Measurements from ENCODE around the gene CD46. TPM values are rescaled to one million over a fixed set of nuclear protein-coding genes. Genes with fewer than 3 reads are reported as not detected.
A peak's percentile ranks its signal among the peaks of the same experiment; 100 is the strongest.

Gene CD46
- total and polyA plus RNA-seq, 3 experiments from 2014 or later = 86.1 to 165 (median 102) TPM

DNA sequence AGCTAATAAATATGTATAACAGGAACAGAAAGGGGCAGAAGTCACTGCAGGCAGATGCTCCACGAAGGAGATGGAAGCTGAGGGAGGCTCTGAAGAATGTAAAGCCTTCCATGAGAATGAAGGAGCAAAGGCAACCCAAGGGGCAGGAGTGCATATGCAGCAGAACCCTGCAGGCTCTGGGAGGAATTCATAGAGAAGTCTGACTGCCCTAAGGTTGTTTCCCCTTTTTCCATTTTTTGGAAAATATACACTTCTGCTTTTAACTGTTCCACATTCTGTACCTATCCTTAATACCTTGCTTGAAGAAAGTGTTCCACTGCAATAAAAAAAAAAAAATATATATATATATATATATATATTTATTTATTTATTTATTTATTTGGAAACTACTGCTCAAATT, 89.4 kb downstream of the CD46 start:
- DNase-seq = no peak
- H3K4me1 Mint-ChIP-seq = peaks cover 80 to 99% (median 93%) of the 10 kb centered on the region in 3 donors
- H3K4me1 ChIP-seq (ENCODE audit: insufficient read depth, low read length) = peaks cover 67% of the 10 kb centered on the region

DNA sequence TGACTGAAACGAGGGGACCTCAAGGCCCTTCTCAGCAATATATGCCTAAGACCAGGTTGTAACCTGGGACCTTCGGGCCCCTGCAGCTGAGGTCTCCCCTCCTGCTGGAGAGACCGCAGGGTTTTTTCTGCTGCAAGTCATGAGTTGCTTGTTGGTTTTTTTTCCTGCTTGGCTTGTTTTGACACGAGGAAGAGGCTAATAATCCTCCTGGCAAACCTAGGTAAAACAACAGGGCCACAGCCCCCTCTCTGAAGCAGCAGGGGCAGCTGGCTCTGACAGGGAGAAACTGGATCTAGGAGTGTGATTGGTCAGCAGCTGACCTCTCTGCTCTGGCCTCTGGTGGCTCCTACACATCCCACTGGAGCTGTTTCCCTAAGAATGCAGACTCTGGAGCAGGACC, 90.0 kb downstream of the CD46 start:
- no peak overlapping the region for H3K4me3 ChIP-seq (ENCODE audit: low read length)
- H3K9me3 ChIP-seq (ENCODE audit: low read length) = no peaks in the 10 kb centered on the region
- no peak overlapping the region for H3K27ac ChIP-seq (ENCODE audit: low read depth, low read length)
- peak overlapping the region in 4 of 8 donors; percentile 13 to 65 (median 50) for H3K27ac Mint-ChIP-seq
- H3K27me3 ChIP-seq (ENCODE audit: insufficient read depth, low read length, poor library complexity, severe bottlenecking) = no peaks in the 10 kb centered on the region
- H3K27me3 Mint-ChIP-seq = peaks cover 0 to 2% of the 10 kb centered on the region in 2 donors
- H3K36me3 Mint-ChIP-seq = peaks cover 0 to 66% (median 17%) of the 10 kb centered on the region in 3 donors
- CTCF ChIA-PET = interaction anchor here (1.3 to 28.2 kb wide), 3 partner anchors 12 to 27 kb away, joined by 5 to 435 read pairs (median 18); no protein-coding TSS in a partner anchor
- peaks cover 17% of the 10 kb centered on the region for H3K36me3 ChIP-seq (ENCODE audit: insufficient read depth, low read length)
- H3K4me3 Mint-ChIP-seq = no peak overlapping the region
- H3K4me1 ChIP-seq (ENCODE audit: insufficient read depth, low read length) = peaks cover 61% of the 10 kb centered on the region
- DNase-seq = no peak
- H3K4me1 Mint-ChIP-seq = peaks cover 78 to 99% (median 93%) of the 10 kb centered on the region in 3 donors
- POLR2A ChIA-PET = no interaction called here
- no peaks in the 10 kb centered on the region for H3K9me3 Mint-ChIP-seq

More for the DNA sequence above, 89.4 kb downstream of the CD46 start:
- H3K4me3 Mint-ChIP-seq = no peak overlapping the region
- no peak overlapping the region for H3K4me3 ChIP-seq (ENCODE audit: low read length)
- ChIA-PET POLR2A (no interaction called here), CTCF (interaction anchor here (1.3 to 28.2 kb wide), 4 partner anchors 12 to 28 kb away, joined by 3 to 435 read pairs (median 12); no protein-coding TSS in a partner anchor)
- no peak overlapping the region for H3K27ac ChIP-seq (ENCODE audit: low read depth, low read length)
- H3K36me3 Mint-ChIP-seq = peaks cover 0 to 67% (median 18%) of the 10 kb centered on the region in 3 donors
- H3K9me3 Mint-ChIP-seq = no peaks in the 10 kb centered on the region
- peak overlapping the region in 2 of 8 donors; percentile 60 to 82 for H3K27ac Mint-ChIP-seq
- H3K36me3 ChIP-seq (ENCODE audit: insufficient read depth, low read length) = peaks cover 17% of the 10 kb centered on the region
- H3K9me3 ChIP-seq (ENCODE audit: low read length) = no peaks in the 10 kb centered on the region
- peaks cover 0 to 3% of the 10 kb centered on the region in 2 donors for H3K27me3 Mint-ChIP-seq
- H3K27me3 ChIP-seq (ENCODE audit: insufficient read depth, low read length, poor library complexity, severe bottlenecking) = no peaks in the 10 kb centered on the region

DNA sequence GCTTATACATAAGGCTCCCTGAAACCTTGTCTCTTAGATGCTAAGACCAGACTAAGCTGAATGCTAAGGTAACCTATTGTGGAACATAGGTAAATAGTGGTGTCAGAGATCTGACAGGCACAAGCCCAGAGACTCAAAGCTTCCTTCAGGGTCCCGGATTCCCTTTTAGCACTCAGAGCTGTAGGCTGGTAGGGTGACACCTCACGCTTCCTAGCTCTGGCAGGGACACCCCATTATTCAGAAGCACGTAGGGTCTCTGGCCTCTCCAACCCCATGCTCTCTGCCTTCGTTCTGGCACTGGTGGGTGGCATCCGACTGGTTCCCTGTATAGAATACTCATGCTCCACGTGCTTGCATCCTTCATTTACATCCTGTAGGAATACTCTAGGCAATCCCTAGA, 90.7 kb downstream of the CD46 start:
- CTCF ChIA-PET = interaction anchor here (1.0 to 28.2 kb wide), 3 partner anchors 13 to 121 kb away, joined by 3 to 435 read pairs (median 18); no protein-coding TSS in a partner anchor
- no peak for DNase-seq
- H3K9me3 ChIP-seq (ENCODE audit: low read length) = no peaks in the 10 kb centered on the region
- Mint-ChIP-seq H3K9me3 (no peaks in the 10 kb centered on the region), H3K36me3 (peaks cover 0 to 64% (median 15%) of the 10 kb centered on the region in 3 donors), H3K27ac (peak overlapping the region in 5 of 8 donors; percentile 13 to 78 (median 32)), H3K4me1 (peaks cover 76 to 97% (median 91%) of the 10 kb centered on the region in 3 donors), H3K27me3 (no peaks in the 10 kb centered on the region), H3K4me3 (no peak overlapping the region)
- POLR2A ChIA-PET = no interaction called here
- no peaks in the 10 kb centered on the region for H3K27me3 ChIP-seq (ENCODE audit: insufficient read depth, low read length, poor library complexity, severe bottlenecking)
- no peak overlapping the region for H3K27ac ChIP-seq (ENCODE audit: low read depth, low read length)
- H3K36me3 ChIP-seq (ENCODE audit: insufficient read depth, low read length) = peaks cover 17% of the 10 kb centered on the region
- H3K4me3 ChIP-seq (ENCODE audit: low read length) = no peak overlapping the region
- peaks cover 61% of the 10 kb centered on the region for H3K4me1 ChIP-seq (ENCODE audit: insufficient read depth, low read length)

DNA sequence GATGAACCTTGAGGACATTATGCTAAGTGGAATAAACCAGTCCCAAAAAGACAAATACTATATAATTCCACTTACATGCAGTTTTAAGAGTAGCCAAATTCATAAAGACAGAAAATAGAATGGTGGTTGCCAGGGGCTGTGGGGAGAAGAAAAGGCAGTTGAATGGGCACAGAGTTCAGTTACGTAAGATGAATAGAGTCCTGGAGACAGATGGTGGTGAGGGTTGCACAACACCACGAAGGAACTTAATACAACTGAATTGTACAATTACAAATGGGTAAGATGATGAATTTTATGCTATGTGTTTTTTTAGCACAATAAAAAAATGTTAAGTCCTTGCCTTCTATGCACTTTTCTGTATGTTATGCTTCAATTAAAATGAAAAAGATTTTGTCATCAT, 92.5 kb downstream of the CD46 start:
- H3K36me3 Mint-ChIP-seq = peaks cover 0 to 61% (median 10%) of the 10 kb centered on the region in 3 donors
- peaks cover 60% of the 10 kb centered on the region for H3K4me1 ChIP-seq (ENCODE audit: insufficient read depth, low read length)
- H3K36me3 ChIP-seq (ENCODE audit: insufficient read depth, low read length) = peaks cover 13% of the 10 kb centered on the region
- H3K27ac Mint-ChIP-seq = peak overlapping the region in 5 of 8 donors; percentile 13 to 81 (median 38)
- no peak for DNase-seq
- H3K4me3 ChIP-seq (ENCODE audit: low read length) = no peak overlapping the region
- no peaks in the 10 kb centered on the region for H3K27me3 ChIP-seq (ENCODE audit: insufficient read depth, low read length, poor library complexity, severe bottlenecking)
- H3K9me3 Mint-ChIP-seq = no peaks in the 10 kb centered on the region
- POLR2A ChIA-PET = no interaction called here
- H3K4me3 Mint-ChIP-seq = no peak overlapping the region
- H3K4me1 Mint-ChIP-seq = peaks cover 79 to 97% (median 90%) of the 10 kb centered on the region in 3 donors
- CTCF ChIA-PET = no interaction called here
- no peaks in the 10 kb centered on the region for H3K9me3 ChIP-seq (ENCODE audit: low read length)
- no peaks in the 10 kb centered on the region for H3K27me3 Mint-ChIP-seq
- no peak overlapping the region for H3K27ac ChIP-seq (ENCODE audit: low read depth, low read length)

Other genes starting within 250 kb of the CD46 start
- gene CR1L, start 106.9 kb upstream of the CD46 start, total RNA-seq = not detected
- not detected for gene CR1L, start 106.9 kb upstream of the CD46 start, polyA plus RNA-seq
- gene CD34, start 159.1 kb downstream of the CD46 start, total RNA-seq = not detected
- gene CD34, start 159.1 kb downstream of the CD46 start, polyA plus RNA-seq = not detected

Measured in CD8-positive, alpha-beta memory T cell (primary cell).